ENCODE data around the gene SLC11A1. TPM values are rescaled to one million over a fixed set of nuclear protein-coding genes. Genes with fewer than 3 reads are reported as not detected.

Gene SLC11A1
- total RNA-seq, 1 donor from 2014 or later, result not detected

DNA sequence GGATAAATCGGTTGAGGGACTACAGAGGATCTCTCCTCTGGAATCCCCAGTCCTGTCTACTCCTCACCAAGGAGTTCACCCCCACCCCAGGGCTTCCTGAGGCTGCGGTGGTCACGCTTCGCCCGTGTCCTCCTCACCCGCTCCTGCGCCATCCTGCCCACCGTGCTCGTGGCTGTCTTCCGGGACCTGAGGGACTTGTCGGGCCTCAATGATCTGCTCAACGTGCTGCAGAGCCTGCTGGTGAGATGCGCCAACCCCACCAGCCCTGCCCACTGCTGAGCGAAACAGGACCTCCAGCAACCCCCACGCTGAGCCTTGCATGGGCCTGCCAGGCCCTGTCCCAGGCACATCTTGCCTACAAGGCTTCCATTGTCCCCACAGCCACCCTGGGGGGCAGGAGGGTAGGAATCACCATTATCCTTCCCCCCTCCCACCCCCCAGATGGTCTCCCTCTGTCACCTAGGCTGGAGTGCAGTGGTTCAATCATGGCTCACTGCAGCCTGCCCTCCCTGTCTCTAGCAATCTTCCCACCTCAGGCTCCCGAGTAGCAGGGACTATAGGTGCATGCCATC is 10.9 kb downstream of the SLC11A1 start:
- DNase-seq (ENCODE audit: low read depth) (no peak), FAIRE-seq (no peak)
- H3K27me3 ChIP-seq (ENCODE audit: insufficient read depth, low read length), result no peaks in the 10 kb centered on the region
- H3K79me2 ChIP-seq (ENCODE audit: insufficient read depth, low read length), result no peaks in the 10 kb centered on the region
- Mint-ChIP-seq H3K27ac (ENCODE audit: unreplicated experiment) (no peak overlapping the region), H3K9me3 (ENCODE audit: unreplicated experiment) (no peaks in the 10 kb centered on the region), H3K4me1 (ENCODE audit: low read depth, unreplicated experiment) (peaks cover 11% of the 10 kb centered on the region), H3K27me3 (ENCODE audit: low read depth, unreplicated experiment) (peaks cover 21% of the 10 kb centered on the region), H3K4me3 (ENCODE audit: unreplicated experiment) (no peak overlapping the region), H3K36me3 (ENCODE audit: low read depth, unreplicated experiment) (no peaks in the 10 kb centered on the region)
- H3K36me3 ChIP-seq (ENCODE audit: insufficient read depth, low read length), result no peaks in the 10 kb centered on the region
- TF ChIP-seq EZH2 (IDR thresholded peaks at IDR 0.05; ENCODE audit: insufficient read depth, low read length), result no peak
- TF ChIP-seq, protein P1, sequence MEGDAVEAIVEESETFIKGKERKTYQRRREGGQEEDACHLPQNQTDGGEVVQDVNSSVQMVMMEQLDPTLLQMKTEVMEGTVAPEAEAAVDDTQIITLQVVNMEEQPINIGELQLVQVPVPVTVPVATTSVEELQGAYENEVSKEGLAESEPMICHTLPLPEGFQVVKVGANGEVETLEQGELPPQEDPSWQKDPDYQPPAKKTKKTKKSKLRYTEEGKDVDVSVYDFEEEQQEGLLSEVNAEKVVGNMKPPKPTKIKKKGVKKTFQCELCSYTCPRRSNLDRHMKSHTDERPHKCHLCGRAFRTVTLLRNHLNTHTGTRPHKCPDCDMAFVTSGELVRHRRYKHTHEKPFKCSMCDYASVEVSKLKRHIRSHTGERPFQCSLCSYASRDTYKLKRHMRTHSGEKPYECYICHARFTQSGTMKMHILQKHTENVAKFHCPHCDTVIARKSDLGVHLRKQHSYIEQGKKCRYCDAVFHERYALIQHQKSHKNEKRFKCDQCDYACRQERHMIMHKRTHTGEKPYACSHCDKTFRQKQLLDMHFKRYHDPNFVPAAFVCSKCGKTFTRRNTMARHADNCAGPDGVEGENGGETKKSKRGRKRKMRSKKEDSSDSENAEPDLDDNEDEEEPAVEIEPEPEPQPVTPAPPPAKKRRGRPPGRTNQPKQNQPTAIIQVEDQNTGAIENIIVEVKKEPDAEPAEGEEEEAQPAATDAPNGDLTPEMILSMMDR (IDR thresholded peaks at IDR 0.05; ENCODE audit: insufficient read depth, low read depth, low read length), result no peak
- H3K27ac ChIP-seq (ENCODE audit: low read depth, low read length), result no peak overlapping the region
- H3K9me3 ChIP-seq (ENCODE audit: insufficient read depth, low read depth, low read length), result no peaks in the 10 kb centered on the region
- no peak overlapping the region for H3K9ac ChIP-seq (ENCODE audit: low read length)
- peaks cover 16% of the 10 kb centered on the region for H3K4me1 ChIP-seq (ENCODE audit: insufficient read depth, low read length)
- H3K4me3 ChIP-seq (ENCODE audit: insufficient read depth, low read depth, low read length), result no peak overlapping the region
- no peak overlapping the region for H2AFZ ChIP-seq (ENCODE audit: low read depth, low read length)
- no peaks in the 10 kb centered on the region for H4K20me1 ChIP-seq (ENCODE audit: insufficient read depth, low read length)
- H3K4me2 ChIP-seq (ENCODE audit: low read length), result no peak overlapping the region

- no peak overlapping the region for H3K9ac ChIP-seq (ENCODE audit: low read length)
- no peaks in the 10 kb centered on the region for H3K27me3 ChIP-seq (ENCODE audit: insufficient read depth, low read length)
- H3K27me3 Mint-ChIP-seq (ENCODE audit: low read depth, unreplicated experiment), result peaks cover 21% of the 10 kb centered on the region
- H3K27ac Mint-ChIP-seq (ENCODE audit: unreplicated experiment), result no peak overlapping the region
- no peaks in the 10 kb centered on the region for H3K9me3 ChIP-seq (ENCODE audit: insufficient read depth, low read depth, low read length)
- no peaks in the 10 kb centered on the region for H4K20me1 ChIP-seq (ENCODE audit: insufficient read depth, low read length)
- no peak for FAIRE-seq
- no peak for TF ChIP-seq EZH2 (IDR thresholded peaks at IDR 0.05; ENCODE audit: insufficient read depth, low read length)
- TF ChIP-seq, protein P1 (IDR thresholded peaks at IDR 0.05; ENCODE audit: insufficient read depth, low read depth, low read length), result no peak
- H3K4me3 Mint-ChIP-seq (ENCODE audit: unreplicated experiment), result no peak overlapping the region
- no peak for DNase-seq (ENCODE audit: low read depth)
- no peaks in the 10 kb centered on the region for H3K79me2 ChIP-seq (ENCODE audit: insufficient read depth, low read length)
- H3K4me1 Mint-ChIP-seq (ENCODE audit: low read depth, unreplicated experiment), result peaks cover 11% of the 10 kb centered on the region
- H3K9me3 Mint-ChIP-seq (ENCODE audit: unreplicated experiment), result no peaks in the 10 kb centered on the region
- no peak overlapping the region for H2AFZ ChIP-seq (ENCODE audit: low read depth, low read length)
- H3K36me3 Mint-ChIP-seq (ENCODE audit: low read depth, unreplicated experiment), result no peaks in the 10 kb centered on the region
- no peak overlapping the region for H3K4me2 ChIP-seq (ENCODE audit: low read length)
- no peaks in the 10 kb centered on the region for H3K36me3 ChIP-seq (ENCODE audit: insufficient read depth, low read length)
- H3K4me3 ChIP-seq (ENCODE audit: insufficient read depth, low read depth, low read length), result no peak overlapping the region
- H3K27ac ChIP-seq (ENCODE audit: low read depth, low read length), result no peak overlapping the region
- H3K4me1 ChIP-seq (ENCODE audit: insufficient read depth, low read length), result peaks cover 23% of the 10 kb centered on the region
Observed at GRCh38 chr2:218393750-218394290, 11.7 kb downstream of the SLC11A1 start.

All from astrocyte (in vitro differentiated cells and primary cell).